Keratinocyte (primary cell): ENCODE data around the gene G6PC3.

ENCODE experiments used
- EZH2 ChIP-seq: IDR thresholded peaks from one replicate; pipeline ENCODE4 v1.6.1; 2012; ENCODE audit warnings: inconsistent platforms, mild to moderate bottlenecking, low read length, moderate library complexity
- TF ChIP-seq, protein P1 (sequence below), 3 experiments: IDR thresholded peaks in 1 of 3; conservative IDR thresholded peaks in 1 of 3; optimal IDR thresholded peaks in 1 of 3; 2 replicates in 2 of 3; 3 replicates in 1 of 3; pipeline versions ENCODE3 to v1.5.1; 2011; ENCODE audit warnings: low read length in 3 of 3, mild to moderate bottlenecking in 3 of 3, moderate library complexity in 2 of 3, control low read depth in 1 of 3, inconsistent platforms in 1 of 3; ENCODE audit not compliant: insufficient read depth in 2 of 3; ENCODE audit errors: extremely low read depth in 1 of 3

DNA sequence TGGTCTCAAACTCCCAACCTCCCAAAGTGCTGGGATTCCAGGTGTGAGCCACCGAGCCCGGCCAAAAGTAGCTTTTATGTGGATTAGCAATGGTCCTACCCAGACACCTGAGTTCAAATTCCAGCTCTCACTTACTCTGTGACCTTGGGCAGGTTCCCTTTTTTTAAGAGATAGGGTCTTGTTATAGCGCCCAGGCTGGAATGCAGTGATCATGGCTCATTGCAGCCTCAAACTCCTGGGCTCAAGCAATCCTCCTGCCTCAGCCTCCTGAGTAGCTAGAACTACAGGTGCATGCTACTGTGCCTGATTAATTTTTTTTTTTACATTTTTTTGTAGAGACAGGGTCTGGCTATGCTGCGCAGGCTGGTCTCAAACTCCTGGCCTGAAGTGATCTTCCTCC is 36.3 kb downstream of the G6PC3 start:
- TF ChIP-seq, protein P1, sequence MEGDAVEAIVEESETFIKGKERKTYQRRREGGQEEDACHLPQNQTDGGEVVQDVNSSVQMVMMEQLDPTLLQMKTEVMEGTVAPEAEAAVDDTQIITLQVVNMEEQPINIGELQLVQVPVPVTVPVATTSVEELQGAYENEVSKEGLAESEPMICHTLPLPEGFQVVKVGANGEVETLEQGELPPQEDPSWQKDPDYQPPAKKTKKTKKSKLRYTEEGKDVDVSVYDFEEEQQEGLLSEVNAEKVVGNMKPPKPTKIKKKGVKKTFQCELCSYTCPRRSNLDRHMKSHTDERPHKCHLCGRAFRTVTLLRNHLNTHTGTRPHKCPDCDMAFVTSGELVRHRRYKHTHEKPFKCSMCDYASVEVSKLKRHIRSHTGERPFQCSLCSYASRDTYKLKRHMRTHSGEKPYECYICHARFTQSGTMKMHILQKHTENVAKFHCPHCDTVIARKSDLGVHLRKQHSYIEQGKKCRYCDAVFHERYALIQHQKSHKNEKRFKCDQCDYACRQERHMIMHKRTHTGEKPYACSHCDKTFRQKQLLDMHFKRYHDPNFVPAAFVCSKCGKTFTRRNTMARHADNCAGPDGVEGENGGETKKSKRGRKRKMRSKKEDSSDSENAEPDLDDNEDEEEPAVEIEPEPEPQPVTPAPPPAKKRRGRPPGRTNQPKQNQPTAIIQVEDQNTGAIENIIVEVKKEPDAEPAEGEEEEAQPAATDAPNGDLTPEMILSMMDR (optimal IDR thresholded peaks at IDR 0.05 in 1 of 3, IDR thresholded peaks at IDR 0.05 in 1 of 3, conservative IDR thresholded peaks at IDR 0.05 in 1 of 3; ENCODE audit: extremely low read depth in 1 of 3, insufficient read depth in 2 of 3, low read length in 3 of 3): no peak
- no peak for TF ChIP-seq EZH2
